ENCODE data around the gene VMO1.
A peak's percentile ranks its signal among the peaks of the same experiment; 100 is the strongest.

Gene VMO1

DNA sequence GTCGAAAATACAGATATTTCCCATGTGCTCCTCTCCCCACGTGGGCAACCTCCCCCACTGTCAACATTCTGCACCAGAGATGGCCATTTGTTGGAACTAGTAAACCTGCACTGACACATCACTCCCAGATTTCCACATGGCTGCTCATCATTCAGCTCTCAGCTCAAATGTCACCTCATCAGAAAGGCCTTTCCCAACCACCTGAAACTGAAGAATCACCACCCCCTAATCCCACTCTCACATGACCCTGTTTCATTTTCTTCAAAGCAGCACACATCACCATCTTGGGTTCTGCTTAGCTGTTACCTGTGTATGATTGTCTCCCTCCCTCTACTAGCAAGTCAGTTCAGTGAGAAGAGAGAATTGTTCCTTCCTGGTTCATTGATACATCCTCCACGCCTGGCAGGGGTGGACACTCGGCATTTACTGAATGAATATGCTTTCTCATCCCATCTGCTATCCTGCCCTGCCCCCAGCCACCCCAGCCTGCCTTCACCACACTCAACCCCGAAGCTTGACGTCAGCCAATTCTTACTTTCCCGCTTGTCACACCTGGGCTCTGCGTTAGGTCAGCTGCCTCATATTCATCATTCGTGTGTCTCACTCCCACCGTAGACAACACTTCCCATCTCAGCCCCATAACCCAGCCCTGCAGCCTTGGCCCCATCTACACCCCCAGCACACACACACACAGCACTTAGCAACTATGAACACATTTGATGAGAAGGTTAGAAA is 14.5 kb upstream of the VMO1 start:
- DNase-seq (ENCODE audit: low spot score): no peak

DNA sequence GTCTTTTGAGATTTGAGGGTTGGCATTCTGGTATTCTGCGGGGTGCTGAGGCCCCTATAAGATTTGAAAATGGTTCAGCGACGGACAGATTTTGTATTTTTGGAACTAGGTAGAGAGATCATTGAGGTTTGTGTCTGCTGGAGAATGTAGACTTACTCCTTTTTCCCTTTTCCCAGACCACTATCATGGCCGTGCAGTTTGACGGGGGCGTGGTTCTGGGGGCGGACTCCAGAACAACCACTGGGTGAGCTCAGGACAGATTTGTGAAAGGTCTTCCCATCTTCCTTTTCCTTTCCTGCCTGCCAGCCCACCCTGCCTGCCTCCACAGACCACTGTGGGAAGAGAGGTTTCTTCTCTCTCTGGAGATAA is 10.4 kb upstream of the VMO1 start:
- DNase-seq (ENCODE audit: low spot score): peak; percentile 71

GRCh38 chr17:4795168-4795567 is 9.0 kb upstream of the VMO1 start:
- no peak for DNase-seq (ENCODE audit: low spot score)

GRCh38 chr17:4790705-4791088 is 4.5 kb upstream of the VMO1 start:
- DNase-seq (ENCODE audit: low spot score): no peak

- peak; percentile 95 for DNase-seq (ENCODE audit: low spot score)
Observed at GRCh38 chr17:4789951-4790704, 4.0 kb upstream of the VMO1 start.

DNA sequence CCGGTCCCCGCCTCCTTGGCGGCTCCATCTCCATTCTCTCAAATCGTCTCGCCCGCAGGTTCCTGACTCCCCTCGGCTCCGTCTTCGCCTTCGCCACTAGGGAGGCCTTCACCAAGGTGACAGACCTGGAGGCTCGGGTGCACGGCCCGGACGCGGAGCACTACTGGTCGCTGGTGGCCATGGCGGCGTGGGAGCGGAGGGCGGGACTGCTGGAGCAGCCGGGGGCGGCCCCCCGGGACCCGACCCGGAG is 3.5 kb upstream of the VMO1 start:
- no peak for DNase-seq (ENCODE audit: low spot score)

DNA sequence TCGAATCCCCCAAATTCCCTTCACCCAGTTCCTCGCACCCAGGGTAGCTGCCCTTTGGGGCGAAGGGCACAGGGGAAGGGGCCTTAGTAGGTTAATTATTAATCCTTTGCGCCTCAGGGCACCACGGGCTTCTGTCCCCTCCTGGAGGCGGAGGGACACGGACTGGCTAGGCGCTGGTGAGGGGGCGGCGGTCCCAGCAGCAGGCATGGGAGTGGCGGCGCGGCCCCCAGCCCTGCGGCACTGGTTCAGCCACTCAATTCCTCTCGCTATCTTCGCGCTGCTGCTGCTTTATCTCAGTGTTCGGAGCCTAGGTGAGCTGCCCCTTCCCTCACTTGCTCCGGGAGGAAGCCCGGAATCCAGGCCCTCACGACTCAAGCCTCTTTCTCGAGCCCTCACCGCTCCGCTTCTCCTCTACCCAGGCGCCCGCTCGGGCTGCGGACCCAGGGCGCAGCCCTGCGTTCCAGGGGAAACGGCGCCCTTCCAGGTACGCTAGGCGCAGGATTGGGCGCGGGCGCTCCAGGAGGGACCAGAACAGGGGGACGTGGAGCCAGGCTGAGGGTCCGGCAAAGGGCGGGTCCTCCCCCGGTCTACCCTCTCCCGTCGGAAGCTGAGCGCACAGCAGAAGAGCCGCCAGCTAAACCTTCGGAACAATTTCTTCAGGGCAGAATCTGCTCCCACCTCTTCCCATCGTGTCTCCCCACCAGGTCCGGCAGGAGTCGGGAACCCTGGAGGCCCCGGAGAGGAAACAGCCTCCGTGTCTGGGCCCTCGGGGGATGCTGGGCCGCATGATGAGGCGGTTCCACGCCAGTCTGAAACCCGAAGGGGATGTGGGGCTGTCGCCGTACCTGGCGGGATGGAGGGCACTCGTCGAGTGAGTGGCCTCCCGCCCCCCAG is 2.9 kb upstream of the VMO1 start, which contains the start of gene GLTPD2:
TSS of gene GLTPD2 (plus strand) at position 158 of the 894 bp plus-strand sequence. CDS start at position 206, 48 bp downstream.
- DNase-seq (ENCODE audit: low spot score): no peak

DNA sequence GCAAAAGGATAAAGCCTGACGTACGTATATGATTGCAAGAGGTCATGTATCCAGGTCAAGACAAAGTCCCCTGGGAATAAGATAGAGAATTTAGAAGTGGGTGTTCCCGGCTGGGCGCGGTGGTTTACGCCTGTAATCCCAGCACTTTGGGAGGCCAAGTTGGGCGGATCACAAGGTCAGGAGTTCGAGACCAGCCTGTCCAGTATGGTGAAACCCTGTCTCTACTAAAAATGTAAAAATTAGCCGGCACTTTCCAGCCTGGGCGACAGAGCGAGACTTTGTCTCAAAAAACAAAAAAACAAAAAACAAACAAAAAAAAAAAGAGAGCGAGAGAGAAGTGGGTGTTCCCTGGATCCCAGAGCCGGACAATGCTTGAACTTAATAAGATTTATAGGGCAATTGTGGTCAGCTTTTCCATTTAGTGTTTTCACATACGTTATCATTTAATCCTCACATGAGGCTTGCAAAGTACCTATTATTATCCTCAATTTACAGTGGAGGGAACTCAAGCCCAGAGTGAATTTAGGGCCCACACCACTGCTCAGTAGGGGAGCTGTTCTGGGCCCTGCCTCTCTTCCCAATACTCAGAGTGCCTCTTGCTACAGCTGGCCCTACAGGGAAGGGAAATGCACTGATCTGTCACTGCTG is 2.1 kb upstream of the VMO1 start:
- DNase-seq (ENCODE audit: low spot score): no peak

GRCh38 chr17:4786516-4786915 is 352 bp upstream of the VMO1 start:
- no peak for DNase-seq (ENCODE audit: low spot score)

DNA sequence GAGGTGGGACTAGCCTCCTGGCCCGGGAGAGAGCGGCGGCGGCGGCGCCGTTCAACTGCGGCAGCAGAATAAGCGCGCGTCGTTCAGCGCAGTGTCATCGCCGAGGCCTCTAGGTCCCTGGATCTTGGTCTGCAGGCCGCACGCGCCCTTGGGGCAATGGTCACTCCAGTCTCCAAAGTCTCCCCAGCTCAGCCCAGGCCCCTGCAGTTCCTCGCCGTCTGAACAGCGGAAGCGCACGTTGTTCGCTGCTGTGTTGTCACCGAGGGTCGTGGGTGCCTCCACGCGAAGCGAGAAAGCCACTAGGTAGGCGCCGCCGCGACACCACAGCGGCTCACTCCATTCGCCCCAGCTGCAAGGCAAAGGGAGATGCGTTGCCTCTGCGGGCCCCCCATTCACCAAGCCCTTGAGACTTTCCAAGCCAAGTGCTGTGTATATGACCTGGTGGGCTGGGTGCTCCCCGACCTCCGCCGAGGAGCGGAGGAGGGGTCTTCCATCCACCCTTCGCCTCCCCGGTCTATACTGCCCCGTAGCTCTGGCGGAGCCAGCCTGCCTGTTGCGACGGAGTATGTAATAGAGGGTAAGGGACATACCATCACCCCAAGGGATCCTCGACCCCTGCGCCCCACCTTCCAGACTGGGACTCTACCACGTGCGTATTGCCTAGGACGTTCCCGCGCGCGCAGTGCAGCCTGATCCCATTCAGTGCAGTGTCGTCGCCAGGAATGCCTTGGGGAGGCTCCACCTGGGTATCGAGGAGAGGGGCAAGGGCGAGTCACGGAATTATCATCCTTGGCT is 656 bp downstream of the VMO1 start:
- no peak for DNase-seq (ENCODE audit: low spot score)

DNA sequence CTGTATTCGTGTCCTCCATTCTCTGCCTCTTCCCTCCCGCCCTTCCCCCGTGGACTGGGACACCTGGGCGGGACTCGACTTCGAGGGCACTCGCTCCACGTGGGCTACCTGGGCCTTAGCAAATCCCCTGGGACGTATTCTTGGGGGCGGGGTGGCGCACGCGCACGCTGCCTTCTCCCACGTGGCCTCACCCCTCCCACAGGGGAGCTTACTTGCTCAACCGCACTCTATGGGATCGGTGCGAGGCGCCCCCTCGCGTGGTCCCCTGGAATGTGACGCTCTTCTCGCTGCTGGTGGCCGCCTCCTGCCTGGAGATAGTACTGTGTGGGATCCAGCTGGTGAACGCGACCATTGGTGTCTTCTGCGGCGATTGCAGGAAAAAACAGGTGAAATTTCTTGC is 3.5 kb downstream of the VMO1 start:
- DNase-seq (ENCODE audit: low spot score): no peak

DNA sequence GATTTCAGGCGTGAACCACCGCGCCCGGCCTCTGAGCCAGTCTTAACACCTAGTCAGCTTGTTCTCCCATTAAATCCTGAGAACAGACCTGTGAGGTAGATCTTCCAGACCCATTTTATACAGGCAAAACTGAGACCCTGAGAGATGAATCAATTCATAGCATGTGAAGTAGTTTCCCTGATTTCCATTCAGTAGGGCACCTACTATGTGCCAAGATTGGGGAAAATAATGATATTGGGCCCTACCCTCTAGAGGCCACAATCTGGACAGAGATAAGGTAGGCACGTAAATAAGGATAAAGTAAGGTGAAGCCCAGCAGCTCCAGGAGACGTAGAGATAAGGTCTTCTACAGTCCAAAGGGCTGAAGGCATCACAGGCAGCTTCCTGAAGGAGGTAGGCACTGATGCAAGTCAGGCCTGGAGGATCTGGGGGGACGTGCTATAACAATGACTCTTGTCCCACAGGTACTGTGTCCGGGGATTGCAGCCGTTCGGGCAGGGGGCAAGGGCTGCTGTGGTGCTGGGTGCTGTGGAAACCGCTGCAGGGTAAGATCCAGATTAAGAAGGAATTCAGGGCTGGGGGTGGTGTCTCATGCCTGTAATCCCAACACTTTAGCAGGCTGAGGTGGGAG is 5.7 kb downstream of the VMO1 start:
- DNase-seq (ENCODE audit: low spot score): no peak

DNA sequence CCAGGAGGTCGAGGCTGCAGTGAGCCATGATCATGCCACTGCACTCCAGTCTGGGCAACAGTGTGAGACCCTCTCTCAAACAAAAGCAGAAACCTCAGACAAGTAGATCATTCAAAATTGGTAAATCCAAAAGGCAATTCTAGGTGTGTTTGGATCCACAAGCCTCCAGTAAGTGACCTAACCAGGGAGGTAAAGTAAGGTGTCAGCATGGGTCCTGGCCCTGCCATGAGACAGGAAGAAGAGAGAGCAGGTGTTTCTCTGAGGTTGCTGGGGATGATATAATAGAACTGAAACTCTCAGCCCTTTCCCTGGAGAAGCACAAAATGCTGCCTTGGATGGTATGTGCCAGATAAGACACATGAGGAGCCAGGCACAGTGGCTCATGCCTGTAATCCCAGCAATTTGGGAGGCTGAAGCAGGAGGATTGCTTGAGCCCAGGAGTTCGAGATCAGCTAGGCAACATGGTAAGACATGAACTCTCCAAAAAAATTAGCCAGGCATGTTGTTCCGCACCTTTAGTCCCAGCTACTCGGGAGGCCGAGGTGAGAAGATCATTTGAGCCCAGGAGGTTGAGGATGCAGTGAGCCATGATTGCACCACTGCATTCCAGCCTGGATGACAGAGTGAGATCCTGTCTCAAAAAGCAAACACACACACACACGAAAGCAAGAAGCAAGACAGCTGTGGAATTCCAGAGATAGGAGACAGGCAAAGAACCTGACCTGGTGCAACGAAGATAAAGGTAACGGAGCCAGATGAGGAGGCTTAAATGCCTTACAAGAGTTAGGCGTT is 8.0 kb downstream of the VMO1 start:
- DNase-seq (ENCODE audit: low spot score): no peak

GRCh38 chr17:4772235-4772613 is 13.9 kb downstream of the VMO1 start:
- DNase-seq (ENCODE audit: low spot score): no peak

- DNase-seq (ENCODE audit: low spot score): no peak
Observed at GRCh38 chr17:4771519-4772234, 14.5 kb downstream of the VMO1 start, which contains the start of gene TM4SF5. Gene TM4SF5, plus strand, starts transcription at chr17:4771886. Its CDS starts 37 bp downstream, at chr17:4771923.

DNA sequence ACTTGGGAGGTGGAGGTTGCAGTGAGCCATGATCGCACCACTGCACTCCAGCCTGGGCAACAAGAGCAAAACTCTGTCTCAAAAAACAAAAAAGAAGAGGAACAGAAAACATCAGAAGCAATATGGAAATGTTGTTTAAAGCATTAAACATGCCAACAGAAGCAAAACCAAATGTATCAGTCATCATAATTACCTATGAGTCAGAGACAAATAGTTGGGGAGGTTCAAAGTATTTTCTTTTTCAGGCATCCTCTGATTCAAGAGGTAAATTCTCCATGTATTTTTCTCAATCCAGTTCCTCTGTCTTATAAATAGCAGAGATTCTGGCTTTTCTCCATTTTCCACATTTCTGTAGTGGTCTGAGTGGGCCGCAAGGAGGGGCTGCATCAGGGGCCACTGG is 16.5 kb downstream of the VMO1 start:
- DNase-seq (ENCODE audit: low spot score): no peak

DNA sequence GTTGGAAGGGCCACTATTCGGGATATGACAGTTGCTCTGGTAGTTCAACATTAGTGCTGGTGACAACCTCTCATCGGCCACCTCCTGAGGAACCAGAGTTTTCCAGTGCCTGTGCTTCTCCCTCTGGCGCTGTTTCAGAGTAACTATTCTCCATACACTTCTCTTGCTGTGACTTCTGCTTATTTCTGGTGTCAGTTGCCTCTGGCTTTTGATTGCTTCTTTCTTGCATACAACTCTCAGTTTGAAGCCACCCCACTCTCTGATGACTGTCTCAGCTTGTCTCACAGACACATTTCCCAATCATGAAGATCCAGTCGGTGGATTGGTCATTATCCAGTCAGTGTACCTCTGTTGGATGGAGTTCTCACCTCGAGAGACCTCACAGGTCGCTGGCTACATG is 17.9 kb downstream of the VMO1 start:
- no peak for DNase-seq (ENCODE audit: low spot score)

DNA sequence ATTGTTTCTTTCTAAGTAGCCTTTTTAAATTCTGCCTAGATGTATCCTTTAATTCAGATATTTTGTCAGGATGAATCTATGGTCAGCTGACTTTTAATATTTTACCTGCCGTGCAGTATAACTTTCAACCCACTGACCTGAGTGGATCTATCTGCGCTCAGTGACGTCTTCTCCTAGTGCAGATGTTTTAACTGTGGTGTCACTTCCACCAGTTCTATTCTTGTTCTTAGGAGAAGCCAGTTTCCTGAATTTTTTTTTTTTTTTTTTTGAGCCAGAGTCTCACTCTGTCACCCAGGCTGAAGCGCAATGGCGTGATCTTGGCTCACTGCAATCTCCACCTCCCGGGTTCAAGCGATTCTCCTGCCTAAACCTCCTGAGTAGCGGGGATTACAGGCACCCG is 19.4 kb downstream of the VMO1 start:
- DNase-seq (ENCODE audit: low spot score): no peak

DNA sequence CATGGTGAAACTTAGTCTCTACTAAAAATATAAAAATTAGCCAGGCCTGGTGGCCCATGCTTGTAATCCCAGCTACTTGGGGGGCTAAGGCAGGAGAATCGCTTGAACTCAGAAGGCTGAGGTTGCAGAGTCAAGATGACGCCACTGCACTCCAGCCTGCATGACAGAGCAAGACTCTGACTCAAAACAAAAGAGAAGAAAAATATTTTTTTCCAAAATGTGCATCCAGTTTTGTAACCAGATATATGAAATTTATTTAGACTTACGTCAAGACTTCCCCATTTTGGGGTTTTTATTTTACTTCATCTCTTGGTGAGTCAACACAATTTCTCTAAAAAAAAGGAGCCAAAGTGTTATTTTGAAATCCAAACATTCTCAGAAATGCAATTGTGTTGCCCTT is 20.0 kb downstream of the VMO1 start:
- no peak for DNase-seq (ENCODE audit: low spot score)

GRCh38 chr17:4764595-4764994 is 21.6 kb downstream of the VMO1 start:
- DNase-seq (ENCODE audit: low spot score): no peak

Measured in AG08396 (cell line).